Stimulated activated CD8-positive, alpha-beta memory T cell treated with anti-CD3 and anti-CD28 coated beads, Interleukin-2, amount 100 ng/mL, for 48 hours (primary cell): ENCODE results near the gene SBF2.
"Not testable (repeated sequence)": the region's sequence is repeated elsewhere in the genome, so short reads cannot be mapped to it uniquely, and the experiment has no call there.

Experiments used
- DNase-seq, 2 donors: peaks; one replicate each; pipeline ENCODE4 v3.0.0-alpha.2; 2020; ENCODE audit warnings: low read depth in 2 of 2

Gene SBF2

DNA sequence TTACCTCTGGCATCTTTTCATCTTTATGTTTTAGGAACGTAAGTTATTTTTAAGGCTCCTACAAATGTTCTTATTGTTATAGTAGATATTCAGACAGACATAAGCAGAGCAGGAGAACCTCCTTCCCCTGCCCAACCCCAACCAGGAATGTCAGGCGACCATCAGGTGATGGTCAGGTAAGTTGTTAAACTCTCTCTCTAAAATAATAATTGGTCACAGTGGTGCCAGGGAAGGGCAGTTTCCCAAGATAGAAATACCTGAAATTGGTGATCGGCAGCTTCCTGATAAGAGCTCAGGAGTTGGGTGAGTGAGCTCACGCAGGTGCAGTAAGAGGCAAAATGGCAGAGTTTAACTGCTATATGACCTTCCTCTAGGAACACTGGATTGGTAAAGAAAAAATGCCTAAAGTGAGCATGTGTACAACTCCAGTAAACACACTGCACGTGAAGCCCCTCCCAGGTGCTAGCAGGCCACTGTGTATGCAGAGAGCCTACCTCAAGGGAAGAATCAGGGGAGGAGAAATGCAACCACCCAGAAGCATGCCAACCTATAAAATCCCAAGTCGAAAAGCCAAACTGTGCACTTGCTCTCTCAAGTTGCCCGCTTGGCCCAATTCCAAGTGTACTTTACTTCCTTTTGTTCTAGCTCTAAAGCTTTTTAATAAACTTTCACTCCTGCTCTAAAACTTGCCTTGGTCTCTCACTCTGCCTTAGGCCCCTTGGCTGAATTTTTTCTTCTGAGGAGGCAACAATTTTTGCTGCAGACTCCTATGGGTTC, 273.9 kb downstream of the SBF2 start:
- no peak for DNase-seq

DNA sequence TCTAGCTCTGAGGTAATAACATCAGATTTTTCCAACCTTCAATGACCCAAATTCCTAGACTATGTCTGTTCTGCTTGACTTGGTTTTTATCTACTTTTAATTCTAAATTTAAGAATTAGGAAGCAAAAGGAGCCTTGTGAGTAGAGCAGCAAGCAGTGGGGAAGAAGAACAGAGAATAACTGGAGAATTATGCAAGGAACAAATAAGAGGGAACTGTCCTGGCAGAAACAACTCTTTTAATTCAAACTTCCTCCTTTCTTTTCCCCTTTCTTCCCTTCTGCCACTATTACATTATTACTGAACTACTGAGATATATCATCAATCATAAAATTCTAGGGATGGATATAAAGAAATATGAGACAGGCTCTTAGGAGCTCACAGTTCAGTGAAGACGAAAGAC, 276.1 kb downstream of the SBF2 start:
- DNase-seq, result no peak

DNA sequence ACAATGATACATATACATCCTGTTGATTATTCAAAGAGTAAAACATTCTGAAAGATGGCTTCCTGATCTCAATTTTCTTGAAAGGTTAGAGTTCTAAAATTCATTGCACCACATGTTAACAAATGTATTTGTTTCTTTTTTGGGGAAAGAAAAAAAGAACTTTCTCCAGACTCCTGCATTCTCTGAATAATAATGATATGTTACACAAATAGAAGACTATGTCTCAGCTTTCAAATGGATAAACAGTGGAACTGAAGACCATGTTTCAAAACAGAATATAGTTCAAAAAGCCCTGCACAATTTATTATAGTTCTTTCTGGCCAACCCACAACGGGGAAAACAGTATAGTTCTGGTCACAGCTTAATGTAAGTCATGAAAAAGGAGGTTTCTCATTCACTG, 277.0 kb downstream of the SBF2 start:
- DNase-seq, result no peak

DNA sequence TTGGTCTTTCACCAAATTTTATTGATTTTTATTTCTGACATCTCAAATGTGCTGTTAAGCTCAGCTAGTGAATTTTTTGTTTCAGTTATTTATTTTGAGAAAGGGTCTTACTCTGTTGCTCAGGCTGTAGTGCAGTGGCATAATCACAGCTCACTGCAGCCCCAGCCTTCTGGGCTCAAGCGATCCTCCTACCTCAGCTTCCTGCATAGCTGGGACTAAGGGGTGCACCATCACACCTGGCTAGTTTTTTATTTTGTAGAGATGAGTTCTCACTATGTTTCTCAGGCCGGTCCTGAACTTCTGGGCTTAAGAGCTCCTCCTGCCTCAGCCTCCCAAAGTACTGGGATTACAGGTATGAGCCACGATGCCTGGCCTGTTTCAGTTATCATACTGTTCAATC, 282.0 kb downstream of the SBF2 start:
- no peak for DNase-seq

DNA sequence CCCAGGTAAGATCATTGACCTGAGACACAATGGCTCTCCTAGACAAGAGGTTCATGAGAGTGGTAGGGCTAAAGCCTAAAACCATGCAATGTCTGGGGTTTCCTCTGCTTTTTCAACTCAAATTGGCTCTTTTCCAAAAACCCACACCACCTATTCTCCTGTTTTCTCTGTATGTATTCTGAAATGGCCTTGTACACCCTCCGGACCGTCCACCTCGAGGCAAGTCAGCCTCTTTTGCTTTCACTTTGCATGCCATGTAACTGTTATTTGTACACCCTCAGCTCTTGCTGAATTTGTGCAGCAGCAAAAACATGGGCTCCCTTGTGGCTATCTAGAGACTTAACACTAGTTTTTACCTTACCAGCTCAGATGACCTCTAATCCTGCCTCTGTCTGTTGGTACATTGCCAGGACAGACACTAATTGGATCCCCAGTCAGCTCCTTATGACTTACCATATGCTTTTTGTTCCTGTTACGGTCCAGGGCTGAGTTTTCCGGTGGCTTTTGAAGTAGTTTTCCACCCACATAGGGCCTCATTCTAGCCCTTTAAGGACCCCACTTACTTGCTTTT, 288.0 kb downstream of the SBF2 start:
- DNase-seq, result no peak

DNA sequence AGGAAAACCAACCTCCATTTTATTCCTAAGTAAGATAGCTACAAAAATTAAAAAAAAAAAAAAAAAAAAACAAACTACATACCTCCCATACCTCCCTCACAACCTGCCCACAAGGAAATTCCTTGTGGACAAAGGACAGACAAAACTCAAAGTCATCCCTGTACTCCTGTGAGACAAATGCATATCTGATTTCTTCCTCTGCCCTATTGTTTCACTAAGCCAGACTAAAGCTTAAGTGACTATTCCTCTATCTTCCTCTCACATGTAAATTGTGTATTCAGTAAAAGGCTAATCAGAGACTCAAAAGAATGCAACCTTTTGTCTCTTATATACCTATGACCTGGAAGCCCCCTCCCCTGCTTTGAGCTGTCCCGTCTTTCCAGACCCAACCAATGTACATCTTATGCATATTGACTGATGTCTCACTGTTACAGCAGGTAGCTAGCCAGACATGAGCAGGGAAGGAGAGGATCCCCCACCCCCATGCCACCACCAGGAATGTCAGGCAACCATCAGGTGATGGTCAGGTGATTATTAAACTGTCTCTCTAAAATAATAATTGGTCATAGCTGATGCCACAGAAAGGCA, 289.4 kb downstream of the SBF2 start:
- DNase-seq, result no peak

DNA sequence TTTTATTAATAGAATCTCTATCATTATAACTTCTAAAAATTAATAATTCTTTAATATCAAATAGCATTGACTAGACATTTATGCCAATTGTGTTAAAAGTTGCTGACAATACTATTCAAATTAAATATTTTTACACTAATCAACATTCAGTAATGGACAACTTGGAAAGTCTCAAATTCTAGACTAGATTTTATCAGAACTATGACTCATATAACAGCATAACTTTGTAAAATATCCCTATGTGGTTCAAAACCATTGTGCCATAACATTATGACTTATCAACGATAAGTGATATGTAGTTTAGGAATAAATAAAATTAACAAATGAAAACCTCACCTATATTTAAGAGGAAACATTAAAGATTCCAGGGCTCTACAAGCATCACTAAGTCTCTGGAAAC, 291.8 kb downstream of the SBF2 start:
- DNase-seq, result no peak

DNA sequence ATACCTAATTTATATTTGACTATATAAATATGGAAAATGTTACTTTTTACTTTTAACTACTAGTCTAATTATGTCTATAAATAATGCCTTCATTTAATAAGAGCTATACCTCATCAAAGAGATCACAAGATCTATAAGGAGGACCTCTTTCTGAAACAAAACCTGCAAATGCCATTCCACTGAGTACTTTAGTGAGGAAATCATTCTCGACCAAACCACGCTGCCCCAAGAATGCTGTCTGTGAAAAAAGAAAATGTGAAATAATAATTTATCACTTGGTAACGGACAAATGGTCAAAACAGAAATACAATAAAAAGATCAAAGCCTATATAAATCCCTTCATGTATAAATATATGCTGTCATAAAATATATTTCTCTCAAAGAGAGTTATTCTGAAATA, 301.7 kb downstream of the SBF2 start:
- DNase-seq, result no peak

DNA sequence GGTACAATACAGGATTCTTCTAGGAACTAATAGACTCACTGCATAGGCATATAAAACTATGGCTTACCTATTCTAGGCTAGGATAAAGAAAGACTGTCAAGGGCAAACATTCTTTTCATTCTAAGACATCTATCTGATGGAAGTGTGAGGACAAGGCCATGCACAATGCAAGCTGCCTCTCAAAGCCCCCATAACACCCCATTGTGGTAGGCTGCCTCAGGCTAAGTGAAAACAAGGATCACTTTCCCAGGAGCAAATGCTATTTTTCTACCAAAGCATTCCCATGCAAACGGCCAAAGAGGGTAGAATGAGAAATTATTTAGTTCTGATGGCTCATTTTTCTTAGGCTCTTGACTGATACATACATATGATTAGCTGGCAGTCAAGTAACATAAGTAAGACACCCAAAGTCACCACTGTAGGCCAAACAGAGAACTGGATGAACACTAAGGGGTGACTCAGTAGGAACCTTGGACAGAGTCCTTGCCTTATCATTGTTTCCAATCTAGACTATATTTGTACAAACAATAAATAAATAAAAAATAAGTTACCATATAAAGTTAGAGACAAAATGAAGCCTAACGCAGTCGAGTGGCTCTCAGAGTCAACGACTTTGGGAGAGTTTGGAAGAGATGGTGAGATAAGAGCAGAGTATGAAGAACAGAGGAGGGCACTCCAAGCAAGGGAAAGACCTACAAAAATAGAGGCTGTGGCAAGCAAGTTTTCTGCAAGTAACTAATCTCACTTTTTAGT, 303.6 kb downstream of the SBF2 start:
- DNase-seq, result no peak

DNA sequence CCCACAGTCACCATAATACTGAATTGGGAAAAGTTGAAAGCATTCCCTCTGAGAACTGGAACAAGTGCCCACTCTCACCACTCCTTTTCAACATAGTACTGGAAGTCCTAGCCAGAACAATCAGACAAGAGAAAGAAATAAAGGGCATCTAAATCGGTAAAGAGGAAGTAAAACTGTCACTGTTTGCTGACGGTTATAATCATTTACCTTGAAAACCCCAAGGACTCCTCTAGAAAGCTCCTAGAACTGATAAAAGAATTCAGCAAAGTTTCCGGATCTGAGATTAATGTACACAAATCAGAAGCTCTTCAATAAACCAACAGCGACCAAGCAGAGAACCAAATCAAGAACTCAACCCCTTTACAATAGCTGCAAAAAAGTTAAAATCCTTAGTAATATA, 306.7 kb downstream of the SBF2 start:
- DNase-seq, result not testable (repeated sequence)

DNA sequence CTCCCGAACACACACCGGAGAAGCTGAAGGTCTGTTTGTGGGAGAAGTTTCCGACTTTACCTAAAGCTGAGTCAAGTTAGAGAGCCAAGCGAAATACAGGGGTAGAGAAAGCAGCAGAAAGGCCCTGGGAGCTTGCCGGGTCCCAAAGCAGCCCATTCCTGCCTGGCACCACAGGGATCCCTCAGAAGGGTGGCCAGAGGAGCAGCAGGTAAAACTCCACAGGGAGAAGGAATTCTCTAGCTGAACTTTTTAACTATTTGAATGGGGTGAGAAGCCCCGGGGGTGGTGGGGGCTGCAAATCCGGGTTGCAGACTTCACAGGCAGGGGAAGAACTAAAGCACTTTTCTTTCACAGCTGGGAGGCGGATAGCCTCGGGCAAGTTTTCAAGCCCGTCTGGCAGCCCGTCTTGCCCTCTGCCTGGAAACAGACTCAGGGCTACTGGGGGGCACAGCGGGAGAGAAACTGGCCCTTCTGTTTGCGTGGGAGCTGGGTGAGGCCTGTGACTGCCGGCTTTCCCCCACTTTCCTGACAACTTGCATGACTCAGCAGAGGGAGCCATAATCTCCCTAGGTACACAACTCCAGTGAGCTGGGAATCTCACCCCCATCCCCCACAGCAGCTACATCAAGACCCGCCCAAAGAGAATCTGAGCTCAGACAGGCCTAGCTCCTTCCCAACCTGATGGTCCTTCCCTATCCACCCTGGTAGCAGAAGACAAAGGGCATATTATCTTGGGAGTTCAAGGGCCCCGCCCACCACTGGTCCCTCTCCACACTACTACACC, 311.0 kb downstream of the SBF2 start:
- DNase-seq, result no peak

DNA sequence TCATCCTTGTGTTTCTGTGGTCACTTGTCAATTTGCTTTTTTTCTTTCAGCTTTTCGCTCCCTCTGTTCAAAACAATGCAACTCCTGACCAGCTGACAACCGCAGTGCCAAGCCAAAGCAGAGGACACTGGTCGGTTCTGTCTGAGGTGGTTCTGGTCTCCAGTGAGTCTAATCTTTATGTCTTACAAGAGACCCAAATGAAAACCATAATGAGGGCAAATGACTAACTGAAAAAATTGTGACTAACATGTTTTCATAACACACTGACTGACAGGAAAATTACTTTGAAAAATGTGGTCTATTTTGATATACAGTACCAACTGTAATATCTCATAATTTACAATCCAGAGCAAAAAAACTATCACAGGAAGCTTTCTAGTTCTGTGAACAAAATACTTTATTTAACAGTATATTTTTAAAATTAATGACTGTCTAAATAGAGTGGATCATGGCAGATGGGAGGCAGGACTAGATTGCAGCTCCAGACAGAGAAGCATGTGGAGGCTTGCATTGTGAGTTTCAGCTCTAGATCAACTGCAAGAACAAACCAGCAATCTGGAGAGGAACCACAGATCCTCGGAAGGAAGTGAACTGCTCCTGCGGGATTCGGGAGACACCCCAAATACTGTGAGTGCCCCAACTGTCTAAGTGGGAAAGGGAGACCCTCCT, 311.8 kb downstream of the SBF2 start:
- no peak for DNase-seq

DNA sequence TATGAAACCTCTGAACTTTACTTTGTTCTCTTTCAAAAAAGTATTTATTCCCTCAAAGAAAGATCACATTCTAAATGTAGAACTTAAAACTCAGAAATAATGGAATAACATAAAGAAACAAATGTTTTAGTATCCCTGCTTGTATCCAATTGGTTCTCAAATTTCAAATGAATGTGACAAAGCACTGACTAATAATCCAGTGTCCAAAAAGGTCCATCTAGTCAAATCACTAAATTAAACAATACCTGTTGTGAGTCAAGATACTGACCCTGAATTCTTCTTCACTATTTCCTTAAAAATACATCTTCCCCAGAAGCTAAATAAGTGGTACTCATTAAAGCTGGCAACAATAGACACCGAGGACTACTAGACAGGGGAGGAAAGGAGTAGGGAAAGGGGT, 313.1 kb downstream of the SBF2 start:
- no peak for DNase-seq

DNA sequence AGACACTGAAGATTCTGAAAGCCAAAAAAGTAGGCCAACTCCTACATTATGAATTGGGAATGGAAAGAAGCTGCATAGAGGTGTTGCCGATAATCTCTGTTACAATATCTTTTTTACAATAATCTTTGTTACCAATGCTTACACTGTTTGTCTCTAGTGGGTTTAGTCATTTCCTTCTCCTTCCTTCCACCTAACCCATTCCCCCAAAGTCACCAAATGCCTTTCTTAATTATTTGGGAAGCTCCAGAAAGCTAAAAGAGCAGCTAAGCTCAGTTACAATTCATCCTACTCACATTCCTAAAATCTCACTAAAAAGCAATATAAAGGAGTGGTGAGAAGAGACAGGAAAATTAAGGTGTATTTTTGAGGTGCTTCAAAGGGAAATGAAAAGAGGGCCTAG, 316.5 kb downstream of the SBF2 start:
- DNase-seq, result no peak

DNA sequence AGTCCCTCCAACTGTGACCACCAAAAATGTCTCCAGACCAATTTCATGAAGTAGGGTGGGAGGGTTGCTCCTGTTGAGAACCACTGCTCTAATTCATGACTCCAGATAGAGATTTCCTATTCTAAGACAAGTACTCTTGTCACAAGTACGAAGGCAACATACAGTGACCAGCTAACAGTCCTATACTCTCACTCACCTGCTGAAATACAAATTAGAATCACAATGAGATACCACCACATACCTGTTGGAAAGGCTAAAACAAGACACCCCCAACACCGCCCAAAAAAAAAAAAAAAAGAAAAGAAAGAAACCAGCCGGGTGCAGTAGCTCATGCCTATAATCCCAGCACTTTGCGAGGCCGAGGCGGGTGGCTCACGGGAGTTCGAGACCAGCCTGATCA, 319.6 kb downstream of the SBF2 start:
- no peak for DNase-seq

DNA sequence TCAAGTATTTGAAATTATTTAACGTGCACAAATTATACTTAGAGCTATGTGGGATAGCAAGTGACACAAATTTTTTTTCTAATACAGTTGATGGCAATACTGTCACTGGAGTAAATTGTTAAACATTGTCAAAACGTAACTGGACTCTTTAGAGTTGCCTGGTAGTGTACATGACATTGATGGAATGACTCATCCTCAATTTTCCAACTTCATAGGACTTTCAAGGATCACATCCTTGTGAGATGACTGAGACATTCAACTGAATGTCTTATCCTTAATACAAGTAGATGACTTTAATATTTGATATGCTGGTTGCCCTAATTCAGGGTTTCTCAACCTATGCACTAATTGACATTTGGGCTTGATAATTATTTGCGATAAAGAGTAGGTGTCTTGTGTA, 320.1 kb downstream of the SBF2 start:
- no peak for DNase-seq

DNA sequence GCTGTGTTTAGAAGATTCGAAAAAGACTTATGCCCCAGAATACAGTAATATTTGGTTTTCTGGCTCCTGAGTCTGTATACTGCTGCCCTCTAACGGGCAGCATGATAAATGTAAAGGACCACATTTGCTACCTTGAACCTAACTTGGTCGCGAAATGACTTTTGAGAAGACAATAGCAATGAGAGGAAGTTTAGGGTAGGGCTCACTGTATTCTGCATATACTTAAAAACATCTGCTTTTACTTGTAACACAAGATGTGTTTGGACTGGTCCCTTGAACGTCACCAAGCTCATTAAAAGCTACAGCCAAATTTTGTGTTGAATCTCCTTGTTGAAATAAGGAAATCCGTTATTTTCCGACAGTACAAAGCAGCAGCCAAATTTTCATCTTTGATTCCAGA, 321.0 kb downstream of the SBF2 start:
- no peak for DNase-seq

DNA sequence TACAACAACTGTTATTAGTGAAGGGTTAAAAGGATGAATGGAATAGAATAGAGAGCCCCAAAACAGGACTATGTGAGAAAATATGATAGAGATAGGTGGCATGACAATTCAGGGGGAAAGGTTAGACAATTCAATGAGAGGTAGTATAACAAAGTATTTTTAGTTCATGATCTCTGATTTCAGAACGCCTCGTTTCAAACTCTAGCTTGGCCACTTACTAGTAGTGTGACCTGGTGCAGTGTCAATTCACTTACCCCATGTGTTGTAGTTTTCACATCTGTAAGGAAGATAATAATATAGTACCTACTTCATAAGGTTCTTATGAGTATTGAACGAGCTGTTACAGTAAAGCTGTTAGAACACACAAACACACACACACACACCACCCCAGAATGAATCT, 322.1 kb downstream of the SBF2 start:
- DNase-seq, result no peak

DNA sequence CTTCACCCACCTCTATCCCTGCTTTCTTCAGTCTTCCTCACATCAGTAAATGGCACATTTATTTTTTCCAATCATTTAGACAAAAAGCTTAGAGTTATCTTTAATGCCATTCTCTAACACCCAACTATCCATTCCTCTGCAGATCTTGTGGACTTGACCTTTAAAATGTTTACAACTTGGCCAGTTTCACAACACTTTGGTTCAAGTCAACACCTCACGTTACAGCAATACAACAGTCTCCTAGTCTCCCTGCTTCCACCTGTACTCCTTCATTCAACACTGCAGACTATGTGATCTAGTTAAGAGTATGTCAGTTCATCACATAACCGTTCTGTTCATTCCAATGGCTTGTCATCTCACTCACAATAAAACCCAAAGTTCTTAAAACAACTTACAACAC, 325.0 kb downstream of the SBF2 start:
- DNase-seq, result no peak

DNA sequence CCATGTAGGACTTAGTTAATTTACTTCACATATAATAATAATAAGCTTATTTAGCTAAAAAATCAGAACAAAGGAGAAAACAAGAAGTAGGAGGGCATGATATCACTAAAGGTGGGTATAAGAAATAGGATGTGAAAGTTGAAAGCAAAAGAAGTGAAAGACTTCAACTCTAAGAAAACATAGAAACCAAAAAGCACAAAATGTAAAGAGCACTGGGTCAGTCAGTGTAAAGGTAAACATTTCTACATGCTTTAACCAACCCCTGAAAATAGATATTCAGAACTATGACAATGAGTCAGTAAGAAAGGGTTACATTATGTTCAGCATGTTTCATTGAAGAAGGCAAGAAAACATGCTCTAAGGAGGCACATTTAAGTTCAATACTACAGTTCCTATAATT, 331.3 kb downstream of the SBF2 start:
- DNase-seq, result no peak

DNA sequence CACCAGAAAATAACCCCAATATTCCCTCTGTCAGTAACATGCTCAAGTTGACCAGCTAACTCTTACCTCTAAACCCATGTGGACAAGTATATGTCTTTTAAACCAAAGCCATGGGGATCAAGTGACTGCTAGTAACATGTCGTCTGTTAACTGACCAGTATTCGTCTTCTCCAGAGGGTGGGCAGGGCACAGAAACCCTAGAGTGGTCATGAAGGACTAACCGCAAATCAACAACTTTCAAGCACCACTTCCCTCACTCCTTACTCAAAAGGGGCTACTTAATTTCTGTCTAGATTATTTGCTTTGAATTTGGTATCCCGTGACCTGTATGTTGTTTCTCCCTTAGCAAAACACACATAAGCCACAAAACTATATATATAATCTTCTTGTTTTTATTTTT, 336.9 kb downstream of the SBF2 start:
- no peak for DNase-seq
